DOHH2 (cell line): ENCODE results near the gene POU2AF3.

Experiments used
- H3F3A ChIP-seq: fragments of 200-600 bp; sonication (generic), shearing (Covaris generic); 2 replicates; pipeline ENCODE4 v1.6.0; 2016; ENCODE audit warnings: antibody characterized with exemption, mild to moderate bottlenecking; ENCODE audit not compliant: control insufficient read depth, insufficient read depth
- H3K27ac ChIP-seq: fragments of 200-600 bp; sonication (generic); 2 replicates; pipeline ENCODE4 v1.5.1; 2014; ENCODE audit warnings: low read depth, mild to moderate bottlenecking, low read length, moderate library complexity
- H3K27me3 ChIP-seq: fragments of 200-600 bp; sonication (generic); 2 replicates; pipeline ENCODE4 v1.6.1; 2014; ENCODE audit warnings: mild to moderate bottlenecking, low read length, mixed read lengths; ENCODE audit not compliant: control insufficient read depth
- H3K36me3 ChIP-seq: fragments of 200-600 bp; sonication (generic); 2 replicates; pipeline ENCODE4 v1.6.1; 2014; ENCODE audit warnings: mild to moderate bottlenecking, low read length, moderate library complexity, mixed read lengths; ENCODE audit not compliant: control insufficient read depth
- H3K4me1 ChIP-seq: fragments of 200-600 bp; sonication (generic); 2 replicates; pipeline ENCODE4 v1.6.1; 2014; ENCODE audit warnings: mild to moderate bottlenecking, low read length, mixed read lengths; ENCODE audit not compliant: control insufficient read depth
- H3K4me2 ChIP-seq: fragments of 200-600 bp; sonication (generic); 2 replicates; pipeline ENCODE4 v1.6.0; 2014; ENCODE audit warnings: mild to moderate bottlenecking, low read length, moderate library complexity
- H3K4me3 ChIP-seq: fragments of 200-600 bp; sonication (generic); 2 replicates; pipeline ENCODE4 v1.5.1; 2014; ENCODE audit warnings: mild to moderate bottlenecking, low read length, mixed read lengths
- H3K79me2 ChIP-seq: fragments of 200-600 bp; sonication (generic); 2 replicates; pipeline ENCODE4 v1.6.1; 2014; ENCODE audit warnings: mild to moderate bottlenecking, low read length, mixed read lengths; ENCODE audit not compliant: control insufficient read depth
- H3K9me2 ChIP-seq: fragments of 200-600 bp; sonication (generic); replicated peaks from 2 replicates; pipeline ENCODE4 v1.6.1; 2014; ENCODE audit warnings: mild to moderate bottlenecking, low read length, mixed read lengths; ENCODE audit not compliant: control insufficient read depth
- H3K9me3 ChIP-seq: fragments of 200-600 bp; sonication (generic); 2 replicates; pipeline ENCODE4 v1.6.1; 2014; ENCODE audit warnings: antibody characterized with exemption, low read length, mixed read lengths; ENCODE audit not compliant: control insufficient read depth, insufficient read depth
- H4K20me1 ChIP-seq: fragments of 200-600 bp; sonication (generic); 2 replicates; pipeline ENCODE4 v1.6.0; 2014; ENCODE audit warnings: low read depth, mild to moderate bottlenecking, antibody characterized with exemption, low read length, moderate library complexity; ENCODE audit not compliant: control insufficient read depth, insufficient read depth
- EZH2phosphoT487 ChIP-seq: fragments of 200-600 bp; sonication (generic); IDR thresholded peaks from 2 replicates; pipeline ENCODE4 v1.6.1; 2017; ENCODE audit warnings: borderline replicate concordance, mild to moderate bottlenecking, antibody characterized with exemption, low read length, moderate library complexity, mixed read lengths
- TF ChIP-seq, protein P1 (sequence below): fragments of 200-600 bp; sonication (generic); IDR thresholded peaks from one replicate; pipeline ENCODE4 v1.5.1; 2014; ENCODE audit warnings: antibody characterized with exemption, mild to moderate bottlenecking, low read depth, low read length; ENCODE audit not compliant: poor library complexity, severe bottlenecking

POU2AF3 gene

DNA sequence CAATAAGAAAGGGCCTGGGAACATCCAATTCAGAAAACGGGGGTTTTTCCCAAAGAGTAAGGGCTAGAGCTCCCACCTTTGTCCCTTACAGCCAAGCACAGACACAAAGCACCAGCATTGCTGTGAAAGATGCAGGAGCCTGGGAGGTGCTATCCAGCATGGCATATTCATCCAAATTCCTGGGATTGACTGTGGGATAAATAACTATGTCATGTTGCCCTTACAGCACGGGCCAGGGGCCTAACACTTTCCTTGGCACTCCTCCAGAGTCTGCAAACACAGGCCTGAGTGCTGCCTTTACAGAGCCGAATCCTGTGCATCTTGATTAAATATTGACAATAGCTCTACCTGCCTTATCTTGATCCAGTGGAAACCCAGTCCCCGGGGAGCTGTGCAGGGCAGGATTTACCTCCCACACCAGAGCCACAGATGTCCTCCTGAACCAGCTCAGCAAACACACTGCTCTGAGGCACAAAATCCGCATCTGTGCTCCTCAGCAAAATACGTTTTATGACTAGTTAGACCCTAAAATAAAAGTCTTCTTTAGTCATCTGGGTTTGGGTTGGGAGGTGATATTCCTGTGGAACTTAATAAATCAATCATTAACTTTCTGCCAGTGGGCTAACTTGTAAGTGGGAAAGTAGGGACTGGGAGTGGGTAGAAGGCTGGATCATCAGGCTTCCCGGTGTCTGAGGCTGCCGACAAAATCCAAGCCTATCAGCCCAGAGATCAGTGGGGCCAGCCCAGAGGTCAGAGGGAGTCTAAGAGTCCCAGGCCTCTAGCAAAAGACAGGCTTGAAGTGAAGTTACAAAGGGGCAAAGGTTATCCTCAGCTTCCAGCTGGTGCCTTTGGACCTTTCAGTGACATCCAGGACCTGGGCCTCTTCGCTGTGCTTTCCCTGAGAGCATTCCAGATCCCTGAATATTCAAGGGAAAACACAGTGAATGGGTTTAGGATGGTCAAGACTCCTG, 36.5 kb downstream of the POU2AF3 start:
- H3K27me3 ChIP-seq: 0 out of 2 replicates have a peak, but pooled peaks cover 2% of the 10 kb centered on the region
- no peak overlapping the region for H3K27ac ChIP-seq
- no peak overlapping the region for H3K4me2 ChIP-seq
- no peak overlapping the region for H3K4me3 ChIP-seq
- H3K79me2 ChIP-seq: no peaks in the 10 kb centered on the region
- no peaks in the 10 kb centered on the region for H3K36me3 ChIP-seq
- no peaks in the 10 kb centered on the region for H3K9me2 ChIP-seq
- no peaks in the 10 kb centered on the region for H4K20me1 ChIP-seq
- no peaks in the 10 kb centered on the region for H3F3A ChIP-seq
- H3K9me3 ChIP-seq: no peaks in the 10 kb centered on the region
- H3K4me1 ChIP-seq: 0 out of 2 replicates have a peak, but pooled peaks cover under 1% of the 10 kb centered on the region
- TF ChIP-seq, protein P1, sequence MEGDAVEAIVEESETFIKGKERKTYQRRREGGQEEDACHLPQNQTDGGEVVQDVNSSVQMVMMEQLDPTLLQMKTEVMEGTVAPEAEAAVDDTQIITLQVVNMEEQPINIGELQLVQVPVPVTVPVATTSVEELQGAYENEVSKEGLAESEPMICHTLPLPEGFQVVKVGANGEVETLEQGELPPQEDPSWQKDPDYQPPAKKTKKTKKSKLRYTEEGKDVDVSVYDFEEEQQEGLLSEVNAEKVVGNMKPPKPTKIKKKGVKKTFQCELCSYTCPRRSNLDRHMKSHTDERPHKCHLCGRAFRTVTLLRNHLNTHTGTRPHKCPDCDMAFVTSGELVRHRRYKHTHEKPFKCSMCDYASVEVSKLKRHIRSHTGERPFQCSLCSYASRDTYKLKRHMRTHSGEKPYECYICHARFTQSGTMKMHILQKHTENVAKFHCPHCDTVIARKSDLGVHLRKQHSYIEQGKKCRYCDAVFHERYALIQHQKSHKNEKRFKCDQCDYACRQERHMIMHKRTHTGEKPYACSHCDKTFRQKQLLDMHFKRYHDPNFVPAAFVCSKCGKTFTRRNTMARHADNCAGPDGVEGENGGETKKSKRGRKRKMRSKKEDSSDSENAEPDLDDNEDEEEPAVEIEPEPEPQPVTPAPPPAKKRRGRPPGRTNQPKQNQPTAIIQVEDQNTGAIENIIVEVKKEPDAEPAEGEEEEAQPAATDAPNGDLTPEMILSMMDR: no peak
- no peak for TF ChIP-seq EZH2phosphoT487

DNA sequence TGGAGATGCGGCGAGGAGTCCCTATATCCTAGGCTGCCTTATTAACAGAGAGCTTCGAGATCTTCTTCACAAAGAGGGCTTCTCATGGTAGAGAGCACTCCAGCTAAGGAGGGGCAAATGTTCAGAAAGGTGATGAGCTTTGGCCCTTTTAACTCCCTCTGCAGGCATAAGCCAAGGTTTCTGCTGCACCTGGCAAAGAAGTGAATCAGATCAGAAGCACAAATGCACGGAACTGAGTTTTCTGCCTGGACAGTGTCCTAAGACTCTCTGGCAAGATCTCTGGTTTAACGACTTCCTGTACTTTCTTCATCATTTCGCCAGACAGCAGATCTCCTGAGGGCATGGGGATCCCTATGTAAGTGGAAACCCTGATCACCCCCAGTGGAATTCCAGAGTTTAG, 37.2 kb downstream of the POU2AF3 start:
- Histone ChIP-seq H3K4me1 (no peaks in the 10 kb centered on the region), H3K4me3 (no peak overlapping the region), H3K79me2 (no peaks in the 10 kb centered on the region), H3K9me2 (no peaks in the 10 kb centered on the region), H4K20me1 (no peaks in the 10 kb centered on the region), H3K27ac (no peak overlapping the region), H3K9me3 (no peaks in the 10 kb centered on the region), H3F3A (no peaks in the 10 kb centered on the region), H3K27me3 (0 out of 2 replicates have a peak, but pooled peaks cover 2% of the 10 kb centered on the region), H3K36me3 (no peaks in the 10 kb centered on the region), H3K4me2 (no peak overlapping the region)
- TF ChIP-seq EZH2phosphoT487: no peak
- TF ChIP-seq, protein P1: no peak

DNA sequence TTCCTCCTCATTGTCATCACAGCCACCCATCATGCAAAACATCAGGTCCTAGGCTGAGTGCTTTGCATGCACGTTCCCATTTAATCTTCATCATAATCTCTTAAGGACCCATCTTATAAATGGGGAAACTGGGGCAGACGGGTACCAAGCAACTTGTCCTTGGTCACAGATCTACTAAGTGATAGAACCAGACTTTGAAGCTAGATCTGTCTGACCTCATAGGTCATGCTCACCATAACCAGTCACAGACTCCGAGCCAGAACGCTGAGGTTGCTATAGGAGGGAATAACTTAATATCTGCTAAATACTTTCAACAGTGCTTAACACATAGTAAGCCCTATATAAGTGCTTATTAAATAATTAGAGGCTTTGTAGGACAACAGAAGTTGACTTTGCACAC, 37.7 kb downstream of the POU2AF3 start:
- Histone ChIP-seq H3K4me3 (no peak overlapping the region), H3K9me2 (no peaks in the 10 kb centered on the region), H3K4me2 (no peak overlapping the region), H3F3A (no peaks in the 10 kb centered on the region), H4K20me1 (no peaks in the 10 kb centered on the region), H3K27ac (no peak overlapping the region), H3K79me2 (no peaks in the 10 kb centered on the region), H3K36me3 (no peaks in the 10 kb centered on the region), H3K9me3 (no peaks in the 10 kb centered on the region), H3K27me3 (0 out of 2 replicates have a peak, but pooled peaks cover 2% of the 10 kb centered on the region), H3K4me1 (no peaks in the 10 kb centered on the region)
- TF ChIP-seq, protein P1: no peak
- no peak for TF ChIP-seq EZH2phosphoT487
